Measurements from ENCODE around the gene SKAP1. TPM values are rescaled to one million over a fixed set of nuclear protein-coding genes. Genes with fewer than 3 reads are reported as not detected.
A peak's percentile ranks its signal among the peaks of the same experiment; 100 is the strongest.

Gene SKAP1
- total RNA-seq, 2 donors from 2014 or later: 40.9 to 44.9 TPM

GRCh38 chr17:48148854-48149786 is 280.9 kb downstream of the SKAP1 start:
- Mint-ChIP-seq H3K27ac (no peak overlapping the region), H3K4me3 (no peak overlapping the region)
- DNase-seq (ENCODE audit: low spot score): no peak

GRCh38 chr17:48148029-48148770 is 281.8 kb downstream of the SKAP1 start:
- no peaks in the 10 kb centered on the region for H3K4me1 Mint-ChIP-seq (ENCODE audit: low read depth in 2 of 2)
- no peaks in the 10 kb centered on the region for H3K36me3 Mint-ChIP-seq
- H3K9me3 Mint-ChIP-seq: no peaks in the 10 kb centered on the region
- no peak overlapping the region for H3K4me3 Mint-ChIP-seq
- DNase-seq (ENCODE audit: low spot score) (no peak), ATAC-seq (no peak)
- H3K27ac Mint-ChIP-seq: peak overlapping the region in 1 of 2 donors; percentile 45
- no peaks in the 10 kb centered on the region for H3K27me3 Mint-ChIP-seq

More at GRCh38 chr17:48148854-48149786, 280.9 kb downstream of the SKAP1 start:
- Mint-ChIP-seq H3K36me3 (no peaks in the 10 kb centered on the region), H3K9me3 (no peaks in the 10 kb centered on the region), H3K4me1 (ENCODE audit: low read depth in 2 of 2) (no peaks in the 10 kb centered on the region), H3K27me3 (no peaks in the 10 kb centered on the region)
- ATAC-seq: no peak

- no peak for ATAC-seq
- Mint-ChIP-seq H3K4me1 (ENCODE audit: low read depth in 2 of 2) (peaks cover 3 to 5% of the 10 kb centered on the region in 2 donors), H3K4me3 (no peak overlapping the region), H3K27ac (peak overlapping the region in 1 of 2 donors; percentile 32), H3K27me3 (no peaks in the 10 kb centered on the region), H3K9me3 (no peaks in the 10 kb centered on the region), H3K36me3 (no peaks in the 10 kb centered on the region)
- no peak for DNase-seq (ENCODE audit: low spot score)
Measured at GRCh38 chr17:48144976-48145798, 284.8 kb downstream of the SKAP1 start.

- Mint-ChIP-seq H3K4me1 (ENCODE audit: low read depth in 2 of 2) (peaks cover 10 to 12% of the 10 kb centered on the region in 2 donors), H3K27ac (no peak overlapping the region), H3K9me3 (no peaks in the 10 kb centered on the region), H3K27me3 (no peaks in the 10 kb centered on the region), H3K36me3 (no peaks in the 10 kb centered on the region), H3K4me3 (no peak overlapping the region)
- DNase-seq (ENCODE audit: low spot score) (no peak), ATAC-seq (no peak)
Measured at GRCh38 chr17:48144231-48144630, 285.8 kb downstream of the SKAP1 start.

- H3K4me3 Mint-ChIP-seq: no peak overlapping the region
- H3K4me1 Mint-ChIP-seq (ENCODE audit: low read depth in 2 of 2): peaks cover 10 to 12% of the 10 kb centered on the region in 2 donors
- no peak for ATAC-seq
- no peak overlapping the region for H3K27ac Mint-ChIP-seq
- DNase-seq (ENCODE audit: low spot score): no peak
- no peaks in the 10 kb centered on the region for H3K36me3 Mint-ChIP-seq
- no peaks in the 10 kb centered on the region for H3K27me3 Mint-ChIP-seq
- no peaks in the 10 kb centered on the region for H3K9me3 Mint-ChIP-seq
Measured at GRCh38 chr17:48143629-48144028, 286.4 kb downstream of the SKAP1 start.

- DNase-seq (ENCODE audit: low spot score) (no peak), ATAC-seq (no peak)
- H3K27ac Mint-ChIP-seq: peak overlapping the region; percentile 3 to 9
- H3K4me1 Mint-ChIP-seq (ENCODE audit: low read depth in 2 of 2): peaks cover 10 to 15% of the 10 kb centered on the region in 2 donors
- H3K36me3 Mint-ChIP-seq: no peaks in the 10 kb centered on the region
- H3K4me3 Mint-ChIP-seq: no peak overlapping the region
- H3K27me3 Mint-ChIP-seq: no peaks in the 10 kb centered on the region
- H3K9me3 Mint-ChIP-seq: no peaks in the 10 kb centered on the region
Measured at GRCh38 chr17:48139944-48140343, 290.1 kb downstream of the SKAP1 start.

GRCh38 chr17:48137656-48138055 is 292.4 kb downstream of the SKAP1 start:
- no peaks in the 10 kb centered on the region for H3K27me3 Mint-ChIP-seq
- no peak overlapping the region for H3K4me3 Mint-ChIP-seq
- ATAC-seq: no peak
- H3K36me3 Mint-ChIP-seq: no peaks in the 10 kb centered on the region
- no peaks in the 10 kb centered on the region for H3K9me3 Mint-ChIP-seq
- no peak for DNase-seq (ENCODE audit: low spot score)
- H3K4me1 Mint-ChIP-seq (ENCODE audit: low read depth in 2 of 2): peaks cover 10 to 19% of the 10 kb centered on the region in 2 donors
- H3K27ac Mint-ChIP-seq: no peak overlapping the region

GRCh38 chr17:48134912-48135480 is 295.0 kb downstream of the SKAP1 start:
- no peak for DNase-seq (ENCODE audit: low spot score)
- Mint-ChIP-seq H3K4me1 (ENCODE audit: low read depth in 2 of 2) (peaks cover 5 to 17% of the 10 kb centered on the region in 2 donors), H3K27me3 (no peaks in the 10 kb centered on the region), H3K4me3 (no peak overlapping the region), H3K27ac (peak overlapping the region in 1 of 2 donors; percentile 58), H3K36me3 (no peaks in the 10 kb centered on the region), H3K9me3 (no peaks in the 10 kb centered on the region)
- ATAC-seq: no peak

GRCh38 chr17:48132385-48132784 is 297.6 kb downstream of the SKAP1 start:
- Mint-ChIP-seq H3K36me3 (no peaks in the 10 kb centered on the region), H3K4me3 (no peak overlapping the region), H3K27ac (no peak overlapping the region), H3K9me3 (no peaks in the 10 kb centered on the region), H3K4me1 (ENCODE audit: low read depth in 2 of 2) (peaks cover 0 to 9% of the 10 kb centered on the region in 2 donors), H3K27me3 (no peaks in the 10 kb centered on the region)
- ATAC-seq (no peak), DNase-seq (ENCODE audit: low spot score) (no peak)

GRCh38 chr17:48131216-48131824 is 298.7 kb downstream of the SKAP1 start:
- Mint-ChIP-seq H3K4me1 (ENCODE audit: low read depth in 2 of 2) (peaks cover 0 to 9% of the 10 kb centered on the region in 2 donors), H3K36me3 (no peaks in the 10 kb centered on the region), H3K4me3 (no peak overlapping the region), H3K9me3 (no peaks in the 10 kb centered on the region), H3K27me3 (no peaks in the 10 kb centered on the region), H3K27ac (peak overlapping the region in 1 of 2 donors; percentile 49)
- DNase-seq (ENCODE audit: low spot score): peak; percentile 69
- ATAC-seq: peak; percentile 70 to 74

- no peaks in the 10 kb centered on the region for H3K9me3 Mint-ChIP-seq
Measured at GRCh38 chr17:48129981-48130380, 300.0 kb downstream of the SKAP1 start.

GRCh38 chr17:48128400-48128799 is 301.6 kb downstream of the SKAP1 start:
- peaks cover 3% of the 10 kb centered on the region for H3K36me3 Mint-ChIP-seq
- ATAC-seq: no peak
- H3K9me3 Mint-ChIP-seq: no peaks in the 10 kb centered on the region
- peak overlapping the region in 1 of 2 donors; percentile 45 for H3K27ac Mint-ChIP-seq
- H3K27me3 Mint-ChIP-seq: no peaks in the 10 kb centered on the region
- H3K4me1 Mint-ChIP-seq (ENCODE audit: low read depth in 2 of 2): peaks cover 4 to 7% of the 10 kb centered on the region in 2 donors
- no peak for DNase-seq (ENCODE audit: low spot score)
- H3K4me3 Mint-ChIP-seq: no peak overlapping the region

More at GRCh38 chr17:48129981-48130380, 300.0 kb downstream of the SKAP1 start:
- Mint-ChIP-seq H3K27me3 (no peaks in the 10 kb centered on the region), H3K4me1 (ENCODE audit: low read depth in 2 of 2) (peaks cover 0 to 9% of the 10 kb centered on the region in 2 donors), H3K4me3 (no peak overlapping the region), H3K36me3 (no peaks in the 10 kb centered on the region), H3K27ac (no peak overlapping the region)
- ATAC-seq (no peak), DNase-seq (ENCODE audit: low spot score) (no peak)

Measured in natural killer cell treated with Interleukin-12 subunit alpha and Interleukin-12 subunit beta and Interleukin-15 and Interleukin-18, amount 100 ng/mL, for 72 hours (primary cell).